K562 (cell line): ENCODE measurements around the gene GOLGB1.

ENCODE experiments used
- MAFK ChIP-seq: IDR thresholded peaks from 2 replicates; pipeline ENCODE4 v1.6.1; 2011; ENCODE audit warnings: low read length, improper control_type of control experiment
- TF ChIP-seq, protein P1 (sequence below): fragments of 250-450 bp; sonication (Bioruptor Pico); IDR thresholded peaks from 2 replicates; pipeline ENCODE4 v1.4.0; 2020

- TF ChIP-seq, protein P1, sequence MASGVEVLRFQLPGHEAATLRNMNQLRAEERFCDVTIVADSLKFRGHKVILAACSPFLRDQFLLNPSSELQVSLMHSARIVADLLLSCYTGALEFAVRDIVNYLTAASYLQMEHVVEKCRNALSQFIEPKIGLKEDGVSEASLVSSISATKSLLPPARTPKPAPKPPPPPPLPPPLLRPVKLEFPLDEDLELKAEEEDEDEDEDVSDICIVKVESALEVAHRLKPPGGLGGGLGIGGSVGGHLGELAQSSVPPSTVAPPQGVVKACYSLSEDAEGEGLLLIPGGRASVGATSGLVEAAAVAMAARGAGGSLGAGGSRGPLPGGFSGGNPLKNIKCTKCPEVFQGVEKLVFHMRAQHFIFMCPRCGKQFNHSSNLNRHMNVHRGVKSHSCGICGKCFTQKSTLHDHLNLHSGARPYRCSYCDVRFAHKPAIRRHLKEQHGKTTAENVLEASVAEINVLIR (CRISPR knock-in tag) = no peak
- TF ChIP-seq MAFK = no peak
Observed at GRCh38 chr3:121769246-121769645, 19.7 kb upstream of the GOLGB1 start.
